IPS DF 4.7 (cell line): ENCODE results near the gene CIB2.

Experiments used
- DNase-seq: peaks from one replicate; pipeline ENCODE4 v3.0.0-alpha.2; 2013; ENCODE audit warnings: low spot score; ENCODE audit errors: extremely low read depth

Gene CIB2

GRCh38 chr15:78109156-78109555, 22.1 kb downstream of the CIB2 start:
- no peak for DNase-seq

GRCh38 chr15:78108300-78109084, 22.8 kb downstream of the CIB2 start:
- DNase-seq = no peak

- DNase-seq = no peak
Observed at GRCh38 chr15:78107471-78107870, 23.8 kb downstream of the CIB2 start.

DNA sequence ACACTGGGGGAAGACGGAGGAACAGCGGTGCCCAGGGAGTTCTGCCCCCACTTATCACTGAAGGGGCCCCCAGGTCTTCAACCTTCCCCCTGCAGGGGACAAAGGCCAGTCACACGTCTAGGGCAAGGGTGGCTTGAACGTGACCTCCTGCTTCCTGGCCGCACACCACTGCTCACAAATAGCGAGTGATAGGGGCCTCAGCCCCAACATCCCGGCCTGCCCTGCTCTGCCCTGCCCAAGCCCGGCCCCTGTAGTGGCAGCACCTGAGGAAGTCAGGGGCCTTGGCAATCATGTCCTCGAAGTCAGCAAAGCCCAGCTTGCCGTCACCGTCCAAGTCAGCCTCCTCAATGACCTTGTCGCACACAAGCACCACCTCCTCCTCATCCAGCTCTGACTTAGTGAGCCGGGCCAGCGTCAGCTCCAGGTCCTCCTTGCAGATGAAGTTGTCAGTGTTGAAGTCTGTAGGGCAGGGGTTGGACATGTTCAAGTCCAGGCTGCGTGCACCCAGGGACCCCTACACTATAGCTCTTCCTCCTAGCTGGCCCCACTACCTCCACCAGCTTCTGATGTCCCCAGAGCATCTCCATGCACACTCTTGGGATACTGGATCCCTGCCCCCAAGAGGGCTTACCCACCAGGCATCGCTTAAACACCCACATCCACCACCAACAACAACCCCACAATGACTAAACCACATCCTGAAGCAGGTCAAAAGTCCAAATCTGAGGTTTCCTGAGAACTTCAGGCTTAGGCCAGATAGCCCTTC, 25.6 kb downstream of the CIB2 start:
- DNase-seq = no peak

- no peak for DNase-seq
Observed at GRCh38 chr15:78104566-78105475, 26.4 kb downstream of the CIB2 start.

DNA sequence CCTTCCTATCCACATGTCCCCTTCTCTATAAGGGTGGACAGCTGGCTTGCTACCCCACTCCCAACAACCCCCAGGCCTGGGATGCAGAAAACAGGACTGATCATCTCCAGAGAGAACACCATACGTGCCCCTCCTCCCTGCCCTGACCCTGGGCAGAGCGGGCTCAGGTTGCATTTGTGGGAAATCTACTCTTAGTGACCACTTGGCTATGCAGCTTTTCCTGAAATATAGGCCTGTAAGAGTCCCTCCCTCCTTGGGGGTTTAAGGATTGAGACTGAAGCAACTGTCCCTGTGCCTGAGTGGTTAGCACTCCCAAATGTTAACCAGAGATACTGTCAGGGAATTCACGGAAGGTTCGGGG, 27.1 kb downstream of the CIB2 start:
- no peak for DNase-seq

- no peak for DNase-seq
Observed at GRCh38 chr15:78103406-78104118, 27.7 kb downstream of the CIB2 start.

DNA sequence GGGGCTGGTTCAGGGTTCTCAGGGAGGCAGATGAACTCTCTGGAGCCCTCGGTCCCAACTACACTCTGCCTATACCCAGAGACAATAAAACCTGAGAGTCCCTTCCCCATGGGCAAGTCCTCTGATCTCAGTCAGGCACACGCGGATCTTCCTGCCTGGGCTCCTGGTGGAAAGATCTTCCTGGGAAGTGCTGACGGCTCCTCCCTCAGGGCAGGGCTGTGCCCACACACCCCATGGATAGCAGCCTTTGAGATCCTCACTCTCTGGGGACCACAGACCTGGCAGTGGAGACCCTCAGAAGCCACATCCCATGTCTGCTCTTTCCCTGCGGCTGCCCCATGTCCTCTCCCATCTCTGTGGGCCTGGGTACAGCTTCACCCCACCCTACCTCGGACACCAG, 28.5 kb downstream of the CIB2 start:
- DNase-seq = no peak

- DNase-seq = no peak
Observed at GRCh38 chr15:78102211-78102610, 29.0 kb downstream of the CIB2 start.

DNA sequence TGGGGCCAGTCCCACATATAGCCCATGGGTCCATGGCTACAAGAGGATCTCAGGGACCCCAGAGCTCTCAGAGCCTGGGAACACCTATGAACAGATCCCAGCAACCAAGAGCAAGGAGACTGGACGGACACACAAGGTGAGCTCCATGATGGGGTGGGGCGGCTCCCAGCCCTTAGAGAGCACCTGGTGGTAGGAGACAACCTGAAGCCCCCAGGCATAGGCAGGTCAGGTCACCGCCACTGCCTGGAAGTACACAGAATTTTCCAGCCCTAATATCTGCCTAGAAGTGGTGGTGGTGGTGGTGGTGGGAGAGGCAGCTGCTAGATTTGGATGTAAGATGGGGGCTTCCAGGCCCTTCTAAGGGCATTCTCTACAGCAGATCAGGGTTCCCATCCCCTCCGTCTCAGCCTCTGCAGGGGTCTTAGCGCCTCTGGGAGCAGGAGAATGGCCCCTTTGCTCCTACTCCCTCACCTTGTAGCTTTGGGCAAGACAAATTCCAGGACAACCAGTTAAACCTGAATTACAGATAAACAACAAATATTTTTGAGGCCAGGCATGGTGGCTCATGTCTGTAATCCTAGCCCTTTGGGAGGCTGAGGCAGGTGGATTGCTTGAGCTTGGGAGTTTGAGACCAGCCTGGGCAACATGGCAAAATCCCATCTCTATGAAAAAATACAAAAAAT, 29.7 kb downstream of the CIB2 start:
- no peak for DNase-seq

DNA sequence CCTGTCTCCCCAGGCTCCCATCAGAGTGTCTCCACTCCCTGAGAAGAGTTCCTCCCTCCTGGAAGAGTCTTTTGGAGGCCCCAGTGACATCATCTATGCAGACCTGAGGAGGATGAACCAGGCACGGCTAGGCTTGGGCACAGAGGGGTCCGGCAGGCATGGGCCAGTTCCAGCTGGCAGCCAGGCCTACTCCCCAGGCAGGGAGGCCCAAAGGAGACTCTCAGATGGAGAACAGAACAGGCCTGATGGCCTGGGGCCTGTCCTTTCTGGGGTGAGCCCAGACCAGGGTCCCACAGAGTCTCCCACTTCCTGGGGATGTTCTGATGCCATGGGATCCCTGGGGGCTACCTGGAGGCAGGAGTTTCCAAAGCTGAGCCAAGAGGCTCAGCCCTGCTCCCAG, 30.4 kb downstream of the CIB2 start:
- DNase-seq = no peak

DNA sequence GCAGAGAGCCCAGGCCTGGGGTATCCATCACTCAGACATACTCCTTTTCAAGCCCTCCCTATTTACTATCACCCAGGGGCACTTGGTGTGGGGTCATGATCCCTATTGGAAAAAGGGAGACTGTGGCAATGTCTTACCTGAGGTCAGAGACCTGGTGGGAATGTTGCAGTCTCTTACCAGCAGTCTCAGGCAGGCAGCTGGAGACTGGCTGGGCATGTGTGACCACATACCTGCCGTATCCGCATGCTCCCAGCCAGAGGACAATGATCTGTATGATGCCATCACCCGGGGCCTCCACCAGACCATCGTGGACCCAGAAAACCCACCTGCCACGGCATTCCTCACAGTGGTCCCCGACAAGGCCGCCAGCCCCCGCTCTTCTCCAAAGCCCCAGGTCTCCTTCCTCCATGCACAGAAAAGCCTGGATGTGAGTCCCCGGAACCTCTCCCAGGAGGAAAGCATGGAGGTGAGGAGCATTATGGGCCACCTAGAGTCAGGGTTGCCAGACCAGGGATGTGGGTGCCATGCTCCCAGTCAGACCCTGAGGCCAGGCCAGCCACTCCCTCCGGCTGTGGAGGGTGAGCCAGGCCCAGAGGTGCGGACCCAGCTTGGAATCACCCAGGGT, 33.0 kb downstream of the CIB2 start:
- no peak for DNase-seq

DNA sequence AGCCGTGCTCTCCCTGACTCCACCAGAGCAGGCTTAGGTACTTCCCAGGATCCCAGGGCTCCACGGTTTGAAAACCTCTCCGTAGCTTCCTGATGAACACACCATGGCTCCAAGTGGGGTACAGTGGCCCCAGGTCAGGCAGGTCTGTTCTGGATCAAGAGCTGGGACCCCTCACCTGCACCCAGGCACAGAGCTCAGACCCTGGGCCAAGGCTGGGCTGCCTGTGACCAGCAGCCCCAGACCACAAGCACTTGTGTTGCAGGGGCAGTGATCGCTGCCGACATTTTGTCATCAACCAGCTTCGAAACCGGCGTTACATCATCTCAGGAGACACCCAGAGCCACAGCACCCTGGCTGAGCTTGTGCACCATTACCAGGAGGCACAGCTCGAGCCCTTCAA, 33.6 kb downstream of the CIB2 start:
- no peak for DNase-seq

- DNase-seq = no peak
Observed at GRCh38 chr15:78093242-78094020, 37.8 kb downstream of the CIB2 start.

DNA sequence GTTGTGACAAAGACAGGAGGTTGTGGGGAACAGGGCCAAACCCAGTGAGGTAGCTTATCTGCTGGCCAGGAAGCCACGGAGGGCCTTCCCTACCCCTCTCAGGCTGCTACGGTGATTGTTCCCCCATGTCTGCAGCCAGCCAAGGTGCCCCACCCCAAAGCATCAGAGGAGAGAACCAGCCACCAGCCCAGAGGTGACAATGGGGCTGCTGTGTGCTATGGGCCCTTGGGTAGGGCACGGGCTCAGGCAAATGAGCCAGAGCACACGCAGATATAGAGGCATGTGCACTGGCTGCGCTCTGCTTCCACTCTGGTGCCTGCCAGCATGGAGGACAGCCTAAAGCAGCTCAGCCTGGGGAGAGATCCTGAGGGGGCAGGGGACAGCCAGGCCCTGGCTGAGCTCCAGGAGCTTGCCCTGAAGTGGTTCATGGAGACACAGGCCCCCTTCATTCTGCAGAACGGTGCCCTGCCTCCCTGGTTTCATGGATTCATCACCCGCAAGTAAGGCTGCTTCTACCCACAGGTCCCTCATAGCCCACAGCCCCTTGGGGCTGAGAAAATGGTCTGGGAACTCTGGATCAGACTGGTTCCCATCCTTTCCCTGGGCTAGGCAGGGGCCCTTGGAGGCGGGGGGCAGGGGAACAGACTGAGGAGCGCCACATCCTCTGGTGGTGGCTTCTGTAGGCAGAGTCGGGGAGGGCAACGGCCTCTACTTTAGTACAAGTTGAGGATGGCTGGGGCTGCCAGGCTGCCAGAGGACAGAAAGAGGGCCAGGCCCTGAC, 38.8 kb downstream of the CIB2 start, which contains the start of gene SH2D7:
Gene SH2D7, plus strand, starts transcription at position 301 of the 781 bp plus-strand sequence. Its CDS starts 24 bp downstream, at position 325.
- DNase-seq = no peak

GRCh38 chr15:78090422-78091063, 40.7 kb downstream of the CIB2 start:
- no peak for DNase-seq

DNA sequence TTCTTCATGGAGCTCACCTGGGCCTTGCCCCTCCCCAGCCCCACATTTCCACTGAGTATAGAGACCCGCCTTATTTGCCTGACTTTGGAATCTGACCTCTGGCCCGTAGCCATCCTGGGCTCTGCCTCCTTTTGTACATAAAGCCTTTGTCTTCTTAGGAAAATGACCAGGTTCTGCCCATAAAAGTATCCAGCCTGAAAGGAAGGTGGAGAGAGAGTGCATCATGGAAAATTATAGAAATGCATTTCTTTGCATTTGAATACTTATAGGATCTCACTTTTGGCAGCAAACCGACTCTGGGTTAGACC, 42.5 kb downstream of the CIB2 start:
- no peak for DNase-seq
